Small intestine (tissue), 7 donors: ENCODE results near the gene FOSL1. TPM values are rescaled to one million over a fixed set of nuclear protein-coding genes. Genes with fewer than 3 reads are reported as not detected.
A peak's percentile ranks its signal among the peaks of the same experiment; 100 is the strongest.

ENCODE experiments used
- DNase-seq, 2 donors: peaks; one replicate each; pipeline versions ENCODE4 v3.0.0 to v3.0.0-alpha.2; 2013
- FAIRE-seq: peaks from 2 replicates; lab custom pipeline; 2012; peaks lifted over from hg19 to GRCh38; lab: Jason Lieb, UNC
- H3K27ac ChIP-seq, 3 donors: one replicate each; pipeline ENCODE4 v1.5.1; 2013; ENCODE audit warnings: low read length in 2 of 3, mild to moderate bottlenecking in 2 of 3, control low read depth in 1 of 3, inconsistent platforms in 1 of 3, low read depth in 1 of 3, moderate library complexity in 1 of 3
- H3K27me3 ChIP-seq, 3 donors: one replicate each; pipeline ENCODE4 v1.6.1; 2013; ENCODE audit warnings: low read length in 3 of 3, inconsistent platforms in 1 of 3; ENCODE audit not compliant: control insufficient read depth in 3 of 3, insufficient read depth in 3 of 3
- H3K36me3 ChIP-seq, 3 donors: one replicate each; pipeline ENCODE4 v1.6.1; 2013; ENCODE audit warnings: low read length in 3 of 3, inconsistent platforms in 1 of 3, low read depth in 1 of 3, mild to moderate bottlenecking in 1 of 3, moderate library complexity in 1 of 3; ENCODE audit not compliant: control insufficient read depth in 3 of 3, insufficient read depth in 2 of 3
- H3K4me1 ChIP-seq, 3 donors: one replicate each; pipeline ENCODE4 v1.6.1; 2013; ENCODE audit warnings: low read length in 2 of 3, inconsistent platforms in 1 of 3, low read depth in 1 of 3, mild to moderate bottlenecking in 1 of 3, moderate library complexity in 1 of 3; ENCODE audit not compliant: control insufficient read depth in 3 of 3, insufficient read depth in 2 of 3
- H3K4me3 ChIP-seq, 3 donors: one replicate each; pipeline ENCODE4 v1.5.1; 2013; ENCODE audit warnings: low read length in 3 of 3, control low read depth in 1 of 3, inconsistent platforms in 1 of 3, low read depth in 1 of 3, mild to moderate bottlenecking in 1 of 3, moderate library complexity in 1 of 3
- H3K9me3 ChIP-seq, 2 donors: one replicate each; pipeline ENCODE4 v1.6.1; 2013; ENCODE audit warnings: low read depth in 1 of 2, low read length in 1 of 2; ENCODE audit not compliant: control insufficient read depth in 2 of 2, insufficient read depth in 1 of 2
- WGBS, 3 donors: extraction: QIAGEN DNeasy Blood & Tissue Kit; methylation state at CpG; one replicate each; pipeline ENCODE4 v1.1.7; 2013; 5-methylcytosine and 5-hydroxymethylcytosine counted together
- polyA plus RNA-seq, 4 donors: library from polyadenylated mRNA; stranded (reverse) in 3 of 4; unstranded in 1 of 4; fragments of 200-250 nt in 3 of 4; fragments of 120-200 nt in 1 of 4; gene quantifications; one replicate each; pipeline versions ENCODE4 v1.2.1 to v1.2.3, GENCODE V29; 2013
- donor health status: healthy with polysubstance abuse.
- donor health status: control.
- donor health status: control.
- donor health status: Bipolar disorder and iron deficiency.
- donor health status: healthy.

Gene FOSL1
- polyA plus RNA-seq, 4 donors: 0.04 to 5.2 (median 1.9) TPM

DNA sequence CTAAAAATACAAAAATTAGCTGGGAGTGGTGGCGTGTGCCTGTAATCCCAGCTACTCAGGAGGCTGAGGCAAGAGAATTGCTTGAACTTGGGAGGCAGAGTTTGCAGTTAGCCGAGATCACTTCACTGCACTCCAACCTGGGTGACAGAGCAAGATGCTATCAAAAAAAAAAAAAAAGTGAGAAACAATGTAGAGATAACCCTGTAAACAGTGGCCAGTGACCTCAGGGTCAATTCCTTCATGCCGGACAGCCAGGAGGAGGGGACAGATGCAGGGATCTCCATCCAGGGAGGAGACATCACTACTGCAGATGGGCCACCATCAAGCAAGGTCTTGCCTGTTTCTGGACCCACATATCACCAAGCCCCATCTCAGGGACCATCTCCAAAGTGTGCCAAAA is 52.4 kb downstream of the FOSL1 start:
- WGBS, 3 donors: 81 to 83% (median 82%) methylated on average over 3 of the region's 3 CpGs
- no peak overlapping the region for H3K4me3 ChIP-seq
- no peak overlapping the region for H3K27ac ChIP-seq
- H3K27me3 ChIP-seq: no peaks in the 10 kb centered on the region
- peaks cover 0 to 46% (median 2%) of the 10 kb centered on the region in 3 donors for H3K4me1 ChIP-seq
- DNase-seq (no peak), FAIRE-seq (no peak)
- H3K9me3 ChIP-seq: peaks cover 0 to 9% of the 10 kb centered on the region in 2 donors
- H3K36me3 ChIP-seq: peaks cover under 1 to 33% (median 7%) of the 10 kb centered on the region in 3 donors

DNA sequence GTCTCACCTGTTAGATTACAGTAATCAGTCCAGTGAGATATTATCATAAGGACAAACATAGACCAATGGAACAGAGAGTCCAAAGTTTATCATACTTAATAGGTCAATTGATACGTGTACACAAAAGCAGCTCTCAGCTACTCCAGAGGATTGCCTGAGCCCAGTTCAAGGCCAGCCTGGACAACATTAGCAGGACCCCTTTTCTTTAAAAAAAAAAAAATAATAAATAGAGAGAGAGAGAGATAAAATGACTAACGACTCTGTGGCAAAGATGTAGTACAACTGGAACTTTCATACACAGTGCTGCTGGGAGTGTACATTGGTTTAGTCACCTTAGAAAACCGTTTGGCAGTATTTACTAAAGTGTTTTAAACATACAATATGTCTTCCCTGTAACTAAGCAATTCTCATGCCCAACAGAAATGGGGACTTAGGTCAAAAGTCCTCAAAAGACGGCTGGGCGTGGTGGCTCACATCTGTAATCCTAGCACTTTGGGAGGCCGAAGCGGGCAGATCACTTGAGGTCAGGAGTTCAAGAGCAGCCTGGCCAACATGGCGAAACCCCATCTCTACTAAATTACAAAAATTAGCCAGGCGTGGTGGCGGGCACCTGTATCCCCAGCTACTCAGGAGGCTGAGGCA is 55.8 kb downstream of the FOSL1 start:
- Histone ChIP-seq H3K4me1 (peaks cover 0 to 15% (median 0%) of the 10 kb centered on the region in 3 donors), H3K36me3 (no peaks in the 10 kb centered on the region), H3K27ac (peak overlapping the region; percentile 26 to 47 (median 38)), H3K4me3 (no peak overlapping the region), H3K9me3 (no peaks in the 10 kb centered on the region), H3K27me3 (no peaks in the 10 kb centered on the region)
- 28 to 68% (median 45%) methylated on average over 10 of the region's 10 CpGs for WGBS, 3 donors
- DNase-seq (peak; percentile 64 to 83), FAIRE-seq (no peak)

- H3K27ac ChIP-seq: peak overlapping the region in 2 of 3 donors; percentile 20 to 26
- FAIRE-seq (no peak), DNase-seq (peak in 1 of 2 donors; percentile 65)
- H3K9me3 ChIP-seq: no peaks in the 10 kb centered on the region
- no peaks in the 10 kb centered on the region for H3K36me3 ChIP-seq
- H3K4me3 ChIP-seq: no peak overlapping the region
- 19 to 69% (median 34%) methylated on average over 3 of the region's 3 CpGs for WGBS, 3 donors
- H3K4me1 ChIP-seq: peaks cover 0 to 12% (median 0%) of the 10 kb centered on the region in 3 donors
- no peaks in the 10 kb centered on the region for H3K27me3 ChIP-seq
Observed at GRCh38 chr11:65843811-65844210, 56.4 kb downstream of the FOSL1 start.

- no peak for FAIRE-seq
- Histone ChIP-seq H3K4me3 (no peak overlapping the region), H3K4me1 (peaks cover 0 to 12% (median 0%) of the 10 kb centered on the region in 3 donors), H3K36me3 (no peaks in the 10 kb centered on the region), H3K27ac (no peak overlapping the region), H3K9me3 (no peaks in the 10 kb centered on the region), H3K27me3 (no peaks in the 10 kb centered on the region)
- DNase-seq: no peak
- WGBS, 3 donors: 67 to 89% (median 71%) methylated on average over 4 of the region's 4 CpGs
Observed at GRCh38 chr11:65842144-65842543, 58.0 kb downstream of the FOSL1 start.

Other genes starting within 250 kb of the FOSL1 start
- gene RELA, start 237.5 kb downstream of the FOSL1 start, polyA plus RNA-seq: 10 to 100 TPM; 32.2 to 46.9 (median 36.7) TPM
- 10 to 100 TPM; 63.9 to 76.7 (median 71.1) TPM for gene KAT5, start 188.1 kb downstream of the FOSL1 start, polyA plus RNA-seq
- gene RNASEH2C, start 179.6 kb downstream of the FOSL1 start, polyA plus RNA-seq: 10 to 100 TPM; 36.9 to 65.1 (median 50.2) TPM
- gene AP5B1, start 119.4 kb downstream of the FOSL1 start, polyA plus RNA-seq: 10 to 100 TPM in 1 of 4 donors, 1 to 10 TPM in 3; 6.9 to 17.3 (median 9.1) TPM
- 10 to 100 TPM; 11.9 to 41.3 (median 20.1) TPM for gene OVOL1, start 113.3 kb downstream of the FOSL1 start, polyA plus RNA-seq
- gene SNX32, start 66.4 kb downstream of the FOSL1 start, polyA plus RNA-seq: 1 to 10 TPM in 3 of 4 donors, under 1 TPM in 1; 0.54 to 4.0 (median 1.8) TPM
- gene CFL1, start 42.2 kb downstream of the FOSL1 start, polyA plus RNA-seq: 1,000 to 10,000 TPM in 3 of 4 donors, 100 to 1,000 TPM in 1; 854 to 2,084 (median 1,613) TPM
- gene MUS81, start 40.0 kb downstream of the FOSL1 start, polyA plus RNA-seq: 100 to 1,000 TPM in 1 of 4 donors, 10 to 100 TPM in 3; 45.3 to 118 (median 73.8) TPM
- gene EFEMP2, start 27.6 kb downstream of the FOSL1 start, polyA plus RNA-seq: 10 to 100 TPM in 2 of 4 donors, 1 to 10 TPM in 2; 4.7 to 18.0 (median 12.1) TPM
- 1 to 10 TPM in 2 of 4 donors, under 1 TPM in 2; 0.43 to 3.5 (median 1.1) TPM for gene CTSW, start 20.6 kb downstream of the FOSL1 start, polyA plus RNA-seq
- 100 to 1,000 TPM in 2 of 4 donors, 10 to 100 TPM in 2; 57.6 to 131 (median 86.9) TPM for gene FIBP, start 11.9 kb downstream of the FOSL1 start, polyA plus RNA-seq
- 10 to 100 TPM in 2 of 4 donors, 1 to 10 TPM in 2; 6.5 to 32.5 (median 13.3) TPM for gene CCDC85B, start 9.7 kb downstream of the FOSL1 start, polyA plus RNA-seq
- 10 to 100 TPM; 23.9 to 32.7 (median 26.9) TPM for gene C11orf68, start 18.7 kb upstream of the FOSL1 start, polyA plus RNA-seq
- 10 to 100 TPM; 53.2 to 87.3 (median 70.7) TPM for gene DRAP1, start 19.0 kb upstream of the FOSL1 start, polyA plus RNA-seq
- under 1 TPM in 1 of 4 donors, not detected in 3; 0.07 TPM for gene TSGA10IP, start 45.1 kb upstream of the FOSL1 start, polyA plus RNA-seq
- gene SART1, start 61.3 kb upstream of the FOSL1 start, polyA plus RNA-seq: 10 to 100 TPM; 39.3 to 95.9 (median 52.9) TPM
- gene EIF1AD, start 101.8 kb upstream of the FOSL1 start, polyA plus RNA-seq: 10 to 100 TPM; 14.8 to 34.9 (median 19.8) TPM
- 100 to 1,000 TPM in 2 of 4 donors, 10 to 100 TPM in 2; 80.0 to 193 (median 100) TPM for gene BANF1, start 102.1 kb upstream of the FOSL1 start, polyA plus RNA-seq
- gene CST6, start 111.6 kb upstream of the FOSL1 start, polyA plus RNA-seq: not detected
- under 1 TPM in 1 of 4 donors, not detected in 3; 0.04 TPM for gene CATSPER1, start 126.1 kb upstream of the FOSL1 start, polyA plus RNA-seq
- under 1 TPM in 1 of 4 donors, not detected in 3; 0.12 TPM for gene GAL3ST3, start 148.8 kb upstream of the FOSL1 start, polyA plus RNA-seq
- 100 to 1,000 TPM; 106 to 141 (median 122) TPM for gene SF3B2, start 152.0 kb upstream of the FOSL1 start, polyA plus RNA-seq
- 10 to 100 TPM in 2 of 4 donors, 1 to 10 TPM in 2; 4.0 to 22.9 (median 10.0) TPM for gene PACS1, start 169.9 kb upstream of the FOSL1 start, polyA plus RNA-seq